Activated T-helper 1 cell treated with anti-CD3 and anti-CD28 coated beads, Interleukin-2, amount 50 U/mL, for 16 hours (primary cell): ENCODE data around the gene CORO2B.
"Not testable (repeated sequence)": the region's sequence is repeated elsewhere in the genome, so short reads cannot be mapped to it uniquely, and the experiment has no call there.

Experiments used
- DNase-seq, 2 donors: peaks; one replicate each; pipeline ENCODE4 v3.0.0-alpha.2; 2020; ENCODE audit warnings: low read depth in 1 of 2, low spot score in 1 of 2

Gene CORO2B

DNA sequence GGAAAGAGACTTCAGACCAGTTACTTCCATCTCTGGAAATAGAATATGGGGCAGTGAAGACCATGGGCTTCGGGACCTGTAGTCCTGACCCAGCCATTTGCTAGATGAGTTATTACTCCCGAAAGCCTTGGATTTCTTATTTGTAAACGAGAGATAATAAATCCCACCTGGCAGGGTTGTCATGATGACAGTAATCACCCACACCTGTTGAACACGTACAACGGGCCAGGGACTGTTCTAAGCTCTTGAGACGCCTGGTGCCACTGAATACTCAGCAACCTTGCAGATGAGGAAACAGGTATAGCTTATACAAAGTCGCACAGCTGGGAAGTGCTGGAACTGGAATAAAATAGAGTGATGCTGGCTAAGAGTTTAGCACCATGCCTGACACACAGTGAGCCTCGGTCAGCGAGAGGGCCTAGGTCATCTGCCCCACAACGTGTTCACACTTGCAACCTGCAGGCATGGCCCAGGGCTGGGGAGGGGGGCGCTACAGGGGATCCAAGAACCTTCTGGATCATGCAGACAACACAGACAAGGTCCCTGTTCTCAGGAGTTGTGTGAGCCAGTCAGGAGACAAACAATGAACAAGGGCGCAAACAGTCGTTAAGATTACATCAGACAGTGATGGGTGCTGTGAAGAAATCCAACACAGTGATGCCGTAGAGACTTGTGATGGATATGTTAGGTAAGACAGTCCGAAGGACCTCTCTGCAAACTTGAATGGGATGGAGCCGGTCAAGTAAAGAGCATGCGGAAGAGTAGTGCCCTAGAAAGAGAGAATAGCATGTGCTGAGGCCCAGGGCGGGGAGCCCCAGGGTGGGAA is 89.2 kb downstream of the CORO2B start:
- no peak for DNase-seq

DNA sequence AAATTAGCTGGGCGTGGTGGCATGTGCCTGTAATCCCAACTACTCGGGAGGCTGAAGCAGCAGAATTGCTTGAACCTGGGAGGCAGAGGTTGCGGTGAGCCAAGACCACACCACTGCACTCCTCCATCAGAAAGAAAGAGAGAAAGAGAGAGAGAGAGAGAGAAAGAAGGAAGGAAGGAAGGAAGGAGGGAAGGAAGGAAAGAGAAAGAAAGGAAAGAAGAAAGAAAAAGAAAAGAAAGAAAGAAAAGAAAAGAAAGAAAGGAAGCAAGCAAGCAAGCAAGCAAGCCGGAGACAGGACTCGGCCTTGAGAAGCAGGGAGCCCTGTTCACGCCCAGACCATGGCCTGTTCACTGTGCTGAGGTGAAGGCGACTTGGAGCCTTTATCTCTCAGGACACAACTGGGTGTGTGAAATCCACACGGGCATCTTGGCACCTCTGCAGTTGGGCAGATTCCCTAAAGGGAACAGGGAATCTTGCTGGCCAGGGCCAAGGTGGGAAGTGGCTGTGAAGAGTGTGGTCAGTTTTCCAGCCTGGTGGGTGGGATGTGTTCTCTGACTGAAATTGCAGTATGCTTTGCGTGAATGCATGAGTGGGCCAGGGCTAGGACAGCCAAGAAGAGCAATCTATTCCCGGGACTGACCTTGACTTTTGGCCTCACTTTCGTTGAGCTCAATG is 90.3 kb downstream of the CORO2B start:
- DNase-seq: no peak

DNA sequence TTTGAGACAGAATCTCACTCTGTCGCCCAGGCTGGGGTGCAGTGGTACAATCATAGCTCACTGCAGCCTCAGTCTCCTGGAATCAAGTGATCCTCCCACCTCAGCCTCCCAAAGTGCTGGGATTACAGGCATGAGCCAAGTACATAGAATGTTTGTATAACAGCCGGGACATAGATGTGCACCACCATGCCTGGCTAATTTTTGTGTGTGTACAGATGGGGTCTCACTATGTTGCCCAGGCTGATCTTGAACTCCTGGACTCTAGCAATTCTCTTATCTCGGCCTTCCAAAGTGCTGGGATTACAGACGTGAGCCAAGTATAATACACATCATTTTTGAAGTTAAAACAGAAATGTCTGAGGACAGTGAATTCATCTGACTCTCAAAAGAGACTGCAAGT is 93.5 kb downstream of the CORO2B start:
- no peak for DNase-seq

DNA sequence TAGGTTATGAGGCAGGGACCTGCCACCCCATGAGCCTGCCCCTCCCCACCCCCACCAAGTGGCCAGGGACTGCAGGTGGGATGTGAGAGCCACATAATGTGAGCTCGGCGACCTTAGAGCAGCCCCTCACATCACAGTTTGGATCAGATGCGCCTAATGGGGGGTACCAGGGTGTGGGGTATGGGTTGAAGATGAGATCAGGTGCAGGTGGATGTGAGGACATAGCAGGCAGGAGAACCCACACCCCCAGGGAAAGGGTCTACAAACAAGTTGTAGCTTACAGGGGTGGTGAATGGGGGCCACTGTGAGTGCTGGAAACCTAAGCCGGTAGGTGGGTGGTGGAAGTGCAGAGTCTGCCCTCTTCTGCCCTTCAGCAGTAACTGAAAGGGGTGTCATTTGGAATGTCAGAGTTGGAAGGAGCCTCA is 94.0 kb downstream of the CORO2B start:
- DNase-seq: no peak

DNA sequence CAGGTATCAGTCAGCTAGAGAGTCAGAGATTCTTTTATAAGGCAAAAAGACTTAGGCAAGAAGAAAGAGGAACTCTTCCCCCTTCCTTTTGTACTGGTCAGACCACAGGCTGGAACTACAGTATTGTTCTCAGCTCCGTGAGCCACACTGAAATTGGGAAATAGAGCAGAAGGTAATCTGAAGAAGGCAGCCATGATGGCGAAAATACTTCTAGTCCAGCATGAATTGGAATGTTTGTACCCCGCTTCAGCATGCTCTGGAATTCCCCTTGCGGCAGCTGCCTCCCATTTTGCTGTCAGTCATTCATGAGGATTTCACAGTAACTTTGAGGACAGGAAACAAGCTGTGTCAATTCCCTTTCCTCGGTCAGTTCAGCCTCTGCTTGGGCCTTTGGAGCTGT is 96.2 kb downstream of the CORO2B start:
- DNase-seq: no peak

DNA sequence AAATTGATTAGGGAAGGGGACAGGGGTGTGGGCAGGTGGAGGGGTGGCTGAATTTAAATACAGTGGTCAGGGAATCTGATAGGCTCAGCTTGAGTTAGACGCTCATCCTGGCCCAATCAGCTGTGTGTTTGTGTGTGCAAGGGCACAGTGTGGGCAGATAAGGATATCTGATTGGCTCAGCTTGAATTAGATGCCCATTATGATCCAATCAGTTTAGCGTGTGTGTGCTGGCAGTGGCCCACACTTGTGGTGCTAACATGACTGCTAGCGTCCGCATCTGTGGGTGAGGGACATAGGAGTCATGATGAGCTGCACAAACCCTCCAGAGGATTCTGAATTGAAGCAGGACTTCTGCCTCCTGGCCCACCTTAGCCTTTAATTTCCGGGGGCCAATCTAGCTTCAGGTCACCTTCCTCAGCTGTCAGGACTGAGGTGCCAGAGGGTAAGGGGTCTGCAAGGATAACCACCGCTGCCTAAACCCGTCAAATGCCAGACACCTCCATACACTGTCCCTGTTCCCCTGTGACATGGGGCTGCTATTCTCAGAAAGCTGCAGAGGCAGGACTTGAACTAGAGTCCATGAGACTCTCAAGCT is 97.3 kb downstream of the CORO2B start:
- no peak for DNase-seq

DNA sequence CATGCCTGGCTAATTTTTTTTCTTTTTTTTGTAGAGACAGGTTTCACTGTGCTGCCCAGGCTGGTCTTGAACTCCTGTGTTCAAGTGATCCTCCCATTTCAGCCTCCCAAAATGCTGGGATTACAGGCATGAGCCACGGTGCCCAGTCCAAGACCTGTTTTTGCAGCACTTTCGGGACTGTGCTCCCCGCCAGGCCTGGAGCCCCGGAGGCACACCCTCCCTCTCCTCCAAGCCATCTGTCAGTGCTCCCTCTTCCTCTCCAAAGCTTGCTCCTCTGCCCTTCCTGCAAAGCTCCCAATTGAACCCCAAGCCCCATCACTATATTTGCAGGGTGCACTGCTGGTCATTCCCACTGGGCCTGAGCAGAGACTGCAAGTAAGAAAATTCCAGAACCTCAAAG is 98.1 kb downstream of the CORO2B start:
- DNase-seq: no peak

DNA sequence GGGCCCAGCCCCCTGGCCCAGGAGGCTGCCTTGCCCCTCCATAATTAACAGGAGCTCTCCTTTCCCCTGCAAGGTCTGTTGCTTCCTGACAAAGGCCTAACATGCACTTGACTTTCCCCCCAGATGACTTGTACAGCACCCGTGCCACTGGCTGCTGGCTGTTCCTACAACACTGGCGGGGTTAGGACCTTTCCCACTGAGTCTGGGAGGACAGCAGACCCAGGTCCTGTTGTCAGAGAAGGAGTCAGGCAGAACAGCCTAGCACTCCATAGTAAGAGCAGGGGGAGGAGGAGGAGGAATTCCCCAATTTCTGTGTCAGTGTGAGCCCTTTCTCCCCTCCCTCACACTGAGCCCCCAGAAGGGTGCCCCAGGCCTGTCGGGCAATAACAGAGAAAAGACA is 99.2 kb downstream of the CORO2B start:
- no peak for DNase-seq

DNA sequence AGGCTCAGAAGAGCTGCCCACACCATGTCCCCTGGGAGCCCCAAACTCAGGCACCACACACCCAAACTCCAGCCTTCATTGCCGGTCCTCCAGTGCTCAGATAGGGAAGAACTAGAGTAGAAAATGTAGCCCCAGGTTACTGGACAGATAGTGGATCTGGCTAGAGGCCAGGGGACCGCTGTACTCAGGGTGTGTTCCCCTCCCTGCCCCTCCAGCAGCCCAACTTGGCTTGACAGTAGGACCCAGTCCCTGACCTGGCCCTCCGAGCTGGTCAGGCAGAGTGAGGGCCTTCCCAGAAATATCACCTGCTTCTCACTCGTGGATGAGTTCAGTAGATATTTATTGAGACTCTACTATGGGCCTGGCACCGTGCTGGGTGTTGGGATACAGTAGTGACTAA is 100.0 kb downstream of the CORO2B start:
- DNase-seq: no peak

DNA sequence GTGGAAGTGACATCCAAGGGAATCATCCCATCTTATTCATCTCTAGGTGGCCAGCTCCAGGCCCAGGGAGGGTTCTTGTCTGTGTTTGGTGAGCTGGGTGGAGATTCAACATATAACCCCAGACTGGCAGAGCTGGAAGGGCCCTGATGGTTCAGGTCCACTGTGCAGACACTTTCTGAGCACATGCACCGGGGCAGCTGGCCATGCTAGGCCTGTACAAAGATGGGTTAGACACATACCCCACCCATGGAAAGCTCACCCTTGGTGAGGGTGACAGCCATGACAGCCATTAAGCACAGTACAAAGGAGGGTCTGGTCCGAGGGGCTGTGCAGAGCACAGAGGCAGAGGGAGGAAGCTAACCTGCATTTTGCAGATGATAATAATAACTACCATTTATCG is 100.4 kb downstream of the CORO2B start:
- no peak for DNase-seq

DNA sequence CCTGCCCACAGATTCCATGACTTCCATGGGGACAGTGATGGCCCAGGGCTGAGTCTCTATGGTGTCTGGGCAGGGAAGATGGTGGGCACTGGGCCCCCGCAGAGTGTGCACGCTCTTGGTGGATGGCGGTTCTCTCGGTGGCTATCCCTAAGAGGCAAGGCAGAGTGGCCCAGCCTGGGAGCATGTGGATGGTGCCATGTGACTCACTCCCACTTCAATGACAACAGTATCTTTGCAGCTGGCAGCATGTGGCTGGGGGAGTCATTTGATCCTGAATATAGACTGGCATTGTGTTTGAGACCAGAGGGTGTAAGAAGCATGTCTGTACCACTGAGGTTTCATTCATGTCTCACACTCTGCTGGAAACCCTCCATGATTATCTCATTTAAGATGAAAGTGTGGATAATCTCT is 101.2 kb downstream of the CORO2B start:
- DNase-seq: no peak

DNA sequence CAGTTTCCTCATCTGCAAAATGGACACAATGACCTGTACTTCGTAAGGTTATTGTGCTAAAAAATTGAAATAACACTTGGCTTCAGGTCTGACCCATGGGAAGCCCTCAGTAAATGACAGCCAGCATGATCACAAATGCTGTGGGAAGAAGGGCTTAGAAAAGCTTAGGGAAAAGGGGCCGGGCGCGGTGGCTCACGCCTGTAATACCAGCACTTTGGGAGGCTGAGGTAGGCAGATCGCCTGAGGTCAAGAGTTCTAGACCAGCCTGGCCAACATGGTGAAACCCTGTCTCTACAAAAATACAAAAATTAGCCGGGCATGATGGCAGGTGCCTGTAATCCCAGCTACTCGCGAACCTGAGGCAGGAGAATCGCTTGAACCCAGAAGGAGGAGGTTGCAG is 102.0 kb downstream of the CORO2B start:
- not testable (repeated sequence) for DNase-seq

DNA sequence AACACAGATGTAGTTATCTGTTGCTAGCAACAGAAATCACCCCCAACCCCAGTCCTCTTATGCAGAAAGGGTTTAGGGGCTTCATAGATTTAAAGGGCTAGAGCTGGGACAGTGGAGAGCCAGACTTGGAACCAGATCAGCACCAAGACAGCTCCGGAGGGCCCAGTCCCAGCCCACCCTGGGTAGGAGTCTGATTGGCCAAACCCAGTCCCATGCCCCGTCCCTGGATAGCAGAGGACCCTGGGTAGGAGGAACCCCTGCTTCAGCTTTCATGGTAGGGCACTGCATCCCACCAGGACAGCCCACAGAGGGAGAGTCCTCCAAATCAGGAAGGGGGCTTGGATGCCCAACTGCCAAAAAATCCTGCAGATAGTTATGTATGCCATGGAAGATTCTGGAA is 103.0 kb downstream of the CORO2B start:
- no peak for DNase-seq

DNA sequence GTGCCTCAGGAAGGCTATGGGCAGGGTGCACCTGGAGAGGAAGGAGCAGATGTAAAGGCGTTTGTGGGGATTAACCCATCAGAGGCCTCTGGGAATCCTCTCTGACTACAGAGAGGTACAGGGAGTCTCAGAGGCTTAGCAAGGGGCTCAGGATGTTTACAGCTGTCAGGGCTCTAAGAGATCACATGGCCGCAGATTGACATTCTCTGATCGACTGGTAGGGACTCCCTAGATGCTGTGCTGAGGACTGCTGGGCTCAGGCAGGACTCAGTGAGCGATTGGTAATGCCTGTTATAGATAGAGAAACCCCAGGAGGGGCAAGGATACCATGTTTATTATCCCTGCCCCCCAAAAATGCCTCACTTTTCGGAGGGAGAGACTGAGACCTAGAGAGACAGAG is 103.5 kb downstream of the CORO2B start:
- DNase-seq: no peak

DNA sequence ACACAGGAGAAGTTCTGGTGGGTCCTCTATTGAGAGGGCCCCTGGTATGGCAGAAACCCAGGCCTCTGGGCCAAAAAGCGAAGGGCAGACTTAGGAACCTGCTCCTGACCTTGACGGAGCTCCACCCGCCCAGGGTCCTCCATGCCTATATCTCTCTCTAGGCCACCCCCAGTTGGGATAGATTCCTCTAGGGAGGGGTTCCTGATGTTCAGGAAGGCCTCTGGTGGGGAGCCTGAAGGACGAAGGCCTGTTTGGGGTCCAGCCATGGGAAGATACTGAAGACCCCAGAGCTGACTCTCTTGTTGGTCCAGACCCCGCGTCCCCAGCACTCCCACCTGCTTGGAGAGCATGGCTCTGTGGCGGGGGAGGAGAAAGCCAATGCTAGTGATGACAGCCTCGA is 104.2 kb downstream of the CORO2B start:
- no peak for DNase-seq

DNA sequence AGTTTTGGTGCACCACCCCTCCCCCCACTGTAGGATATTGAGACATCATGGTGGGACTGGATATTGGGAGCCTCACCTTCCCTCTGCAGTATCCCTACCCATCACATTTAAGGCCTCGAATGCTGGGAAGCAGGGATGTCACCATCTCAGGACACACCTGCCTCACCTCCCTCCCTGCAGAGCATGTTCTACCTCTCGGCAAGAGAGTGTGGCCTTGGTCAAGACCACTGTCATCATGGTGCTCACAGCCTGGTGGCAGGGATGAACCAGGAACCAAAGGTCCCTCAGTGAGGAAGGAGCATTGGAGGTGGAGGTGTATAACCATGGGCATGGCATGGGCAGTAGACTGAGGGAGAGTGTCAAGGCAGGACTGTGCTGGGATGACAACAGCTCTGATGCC is 104.8 kb downstream of the CORO2B start:
- DNase-seq: no peak

DNA sequence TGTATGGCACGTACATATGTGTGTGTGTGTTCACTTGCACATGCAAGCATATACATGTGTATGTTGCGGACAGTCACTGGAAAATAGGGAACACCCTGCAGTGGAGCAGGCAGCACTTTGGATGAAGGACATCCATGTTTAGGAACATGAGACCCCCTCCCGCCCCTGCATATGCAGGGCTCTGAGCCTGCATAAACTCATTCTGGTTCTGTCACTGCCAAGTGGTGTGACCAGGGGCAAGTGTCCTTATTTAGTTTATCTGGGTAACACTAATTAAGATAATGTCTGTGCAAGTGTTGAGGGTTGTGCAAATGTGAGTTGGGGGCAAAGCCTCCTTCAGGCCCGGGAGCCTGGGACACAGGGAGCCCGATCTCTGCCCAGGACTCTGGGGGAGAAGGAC is 105.7 kb downstream of the CORO2B start:
- no peak for DNase-seq

DNA sequence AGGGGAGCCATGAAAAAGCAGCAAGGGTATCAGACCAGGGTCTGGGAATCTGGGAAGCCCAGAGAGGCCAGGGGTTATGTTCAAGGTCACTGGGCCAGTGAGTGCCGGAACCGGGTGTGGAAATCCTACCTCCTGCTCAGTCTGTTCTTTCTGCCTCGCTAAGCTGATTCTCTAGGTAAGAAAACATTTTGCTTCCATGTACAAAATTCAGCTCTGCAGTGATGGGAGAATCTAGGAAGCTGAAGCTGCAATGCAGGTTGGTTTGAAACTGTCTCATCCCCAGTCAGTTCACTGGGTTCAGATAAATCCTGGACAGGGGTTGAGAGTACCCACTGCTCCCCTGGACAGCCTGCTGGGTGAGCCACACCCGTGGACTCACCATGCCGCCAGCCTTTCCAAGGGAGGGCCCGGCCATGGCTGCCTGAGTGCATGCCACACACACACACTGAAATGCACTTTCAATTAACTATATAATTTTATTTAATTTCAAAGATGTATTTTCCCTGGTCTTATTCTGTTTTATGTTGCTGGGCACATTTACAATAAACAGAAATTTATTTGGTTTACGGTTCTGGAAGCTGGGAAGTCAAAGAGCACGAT is 108.4 kb downstream of the CORO2B start:
- no peak for DNase-seq

DNA sequence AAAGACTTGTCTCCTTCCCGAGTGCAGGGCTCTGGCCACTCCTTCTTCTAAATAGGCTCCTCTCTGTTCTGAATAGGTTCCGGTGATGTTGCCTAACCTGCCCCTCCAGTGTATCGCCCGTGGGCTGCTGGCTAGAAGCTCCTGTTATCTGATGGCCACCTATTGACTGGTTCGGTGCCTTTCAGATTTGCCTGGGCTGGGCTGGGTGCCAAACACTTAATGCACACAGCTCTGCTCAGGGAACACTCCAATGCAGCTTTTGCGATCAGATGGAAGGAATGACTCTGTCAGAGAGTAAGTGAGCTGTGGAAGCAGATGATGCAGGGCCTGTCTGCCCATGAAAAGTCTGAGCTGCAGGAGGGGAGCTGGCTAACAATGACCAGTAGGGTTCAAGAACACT is 112.9 kb downstream of the CORO2B start:
- no peak for DNase-seq

DNA sequence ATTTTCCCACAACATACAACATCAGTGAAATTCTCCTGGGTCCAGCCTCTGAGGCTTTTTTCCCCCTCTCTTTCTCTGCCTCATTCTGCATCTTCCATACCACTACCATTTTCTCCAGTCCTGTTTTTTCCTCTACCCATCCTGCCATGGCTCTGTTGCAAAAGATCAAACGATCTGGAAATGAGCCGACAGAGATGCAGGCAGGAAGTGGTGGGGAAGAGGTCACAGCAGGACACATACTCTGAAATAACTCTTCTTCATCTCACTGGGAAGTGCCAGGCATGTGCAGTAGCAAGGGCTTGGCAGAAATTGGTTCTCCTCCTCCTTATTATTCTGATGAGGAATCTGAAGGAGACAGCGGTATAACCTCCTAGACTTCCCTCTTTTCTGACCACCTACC is 114.3 kb downstream of the CORO2B start:
- DNase-seq: no peak

DNA sequence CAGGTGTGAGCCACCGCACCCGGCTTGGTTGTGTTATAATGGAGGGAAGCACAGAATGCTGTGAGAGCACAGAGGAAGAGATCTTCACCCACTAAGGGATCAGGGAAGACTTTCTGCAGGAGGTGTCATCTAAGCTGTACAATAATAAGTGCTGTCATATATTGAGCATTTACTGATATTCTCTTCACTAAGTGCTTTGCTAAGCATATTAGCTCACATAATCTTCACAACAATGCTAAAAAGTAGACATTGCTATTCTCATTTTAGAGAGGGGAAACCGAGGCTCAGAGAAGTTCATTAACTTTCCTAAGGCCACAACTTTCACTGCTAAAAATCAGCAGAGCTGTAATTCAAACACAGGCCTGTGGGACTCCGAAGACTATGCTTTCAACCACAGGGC is 115.3 kb downstream of the CORO2B start:
- no peak for DNase-seq

DNA sequence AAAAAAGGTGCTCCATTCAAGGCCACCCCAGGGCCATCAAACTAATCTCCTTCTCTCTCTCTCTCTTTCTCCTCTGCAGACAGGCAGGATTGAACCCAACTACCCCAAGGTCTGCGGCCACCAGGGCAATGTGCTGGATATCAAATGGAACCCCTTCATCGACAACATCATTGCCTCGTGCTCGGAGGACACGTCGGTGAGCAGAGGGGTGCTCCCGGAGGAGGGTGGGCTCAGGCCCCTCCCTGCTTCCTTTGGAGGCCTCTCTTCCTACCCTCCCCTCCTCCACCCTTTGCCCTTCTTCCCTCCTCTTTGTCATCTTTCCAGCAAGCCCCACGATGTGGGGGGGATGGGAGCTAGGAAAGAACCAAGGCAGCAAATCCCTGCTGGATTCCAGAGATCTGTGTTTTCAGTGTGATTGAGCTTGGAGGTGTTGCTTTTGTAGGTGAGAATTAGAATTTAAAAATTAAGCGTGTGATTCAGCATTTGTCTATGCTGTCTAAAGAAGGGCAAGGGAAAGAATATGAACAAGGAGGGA is 116.3 kb downstream of the CORO2B start:
- no peak for DNase-seq
